IPS-NIHi7 (cell line): Measurements from ENCODE around the gene PTPRT.
A peak's percentile ranks its signal among the peaks of the same experiment; 100 is the strongest.

Source experiments
- DNase-seq: peaks from one replicate; pipeline ENCODE4 v3.0.0; 2012; ENCODE audit warnings: mixed read lengths; ENCODE audit errors: extremely low spot score

PTPRT gene

GRCh38 chr20:42553374-42553773 is 636.3 kb downstream of the PTPRT start:
- DNase-seq, result no peak

- DNase-seq, result no peak
These were observed 640.2 kb downstream of the PTPRT start for GRCh38 chr20:42549496-42549895.

GRCh38 chr20:42544926-42545325 is 644.8 kb downstream of the PTPRT start:
- no peak for DNase-seq

- no peak for DNase-seq
These were observed 656.9 kb downstream of the PTPRT start for GRCh38 chr20:42532831-42533230.

GRCh38 chr20:42531508-42531961 is 658.2 kb downstream of the PTPRT start:
- DNase-seq, result no peak

- DNase-seq, result peak; percentile 10
These were observed 658.8 kb downstream of the PTPRT start for GRCh38 chr20:42530855-42531448.

GRCh38 chr20:42530191-42530590 is 659.5 kb downstream of the PTPRT start:
- no peak for DNase-seq

GRCh38 chr20:42524058-42524457 is 665.6 kb downstream of the PTPRT start:
- no peak for DNase-seq

GRCh38 chr20:42516692-42517091 is 673.0 kb downstream of the PTPRT start:
- no peak for DNase-seq

GRCh38 chr20:42510686-42511085 is 679.0 kb downstream of the PTPRT start:
- no peak for DNase-seq

- DNase-seq, result no peak
These were observed 681.8 kb downstream of the PTPRT start for GRCh38 chr20:42507874-42508273.

GRCh38 chr20:42506397-42506796 is 683.3 kb downstream of the PTPRT start:
- DNase-seq, result no peak

- DNase-seq, result no peak
These were observed 687.1 kb downstream of the PTPRT start for GRCh38 chr20:42502591-42502990.

- no peak for DNase-seq
These were observed 693.1 kb downstream of the PTPRT start for GRCh38 chr20:42496595-42496994.

- DNase-seq, result no peak
These were observed 695.4 kb downstream of the PTPRT start for GRCh38 chr20:42494290-42494689.

- no peak for DNase-seq
These were observed 696.7 kb downstream of the PTPRT start for GRCh38 chr20:42493001-42493400.

- DNase-seq, result no peak
These were observed 697.4 kb downstream of the PTPRT start for GRCh38 chr20:42492290-42492689.

GRCh38 chr20:42485556-42485955 is 704.1 kb downstream of the PTPRT start:
- DNase-seq, result no peak

- no peak for DNase-seq
These were observed 704.8 kb downstream of the PTPRT start for GRCh38 chr20:42484790-42485375.

- no peak for DNase-seq
These were observed 705.4 kb downstream of the PTPRT start for GRCh38 chr20:42484335-42484734.

- DNase-seq, result no peak
These were observed 705.9 kb downstream of the PTPRT start for GRCh38 chr20:42483730-42484303.

- DNase-seq, result no peak
These were observed 706.9 kb downstream of the PTPRT start for GRCh38 chr20:42482808-42483207.

GRCh38 chr20:42475773-42476172 is 713.9 kb downstream of the PTPRT start:
- no peak for DNase-seq
